ENCODE measurements around the gene TNS2.

GRCh38 chr12:53044896-53045695 lies 4.8 kb upstream of the TNS2 start:
- no peak for TF ChIP-seq KLF1 (tag by site-specific recombination; IDR thresholded peaks at IDR 0.05)
- no peak for TF ChIP-seq CTCF (tag by site-specific recombination; IDR thresholded peaks at IDR 0.05)
- no peak for TF ChIP-seq ZBTB10 (tag by site-specific recombination; IDR thresholded peaks at IDR 0.05)
- no peak for TF ChIP-seq ZBTB8A (tag by site-specific recombination; IDR thresholded peaks at IDR 0.05)
- TF ChIP-seq ZNF341 (tag by site-specific recombination; IDR thresholded peaks at IDR 0.05; ENCODE audit: low read depth) = no peak
- TF ChIP-seq ZNF513 (tag by site-specific recombination; IDR thresholded peaks at IDR 0.05) = no peak
- no peak for TF ChIP-seq ZNF24 (tag by site-specific recombination; IDR thresholded peaks at IDR 0.05)
- no peak for TF ChIP-seq ZBTB7A (tag by site-specific recombination; IDR thresholded peaks at IDR 0.05; ENCODE audit: low read depth)
- TF ChIP-seq ZNF146 (tag by site-specific recombination; IDR thresholded peaks at IDR 0.05) = no peak
- TF ChIP-seq HOXA7 (CRISPR knock-in tag; IDR thresholded peaks at IDR 0.05; ENCODE audit: borderline replicate concordance) = no peak
- no peak for TF ChIP-seq ZNF792 (tag by site-specific recombination; IDR thresholded peaks at IDR 0.05)
- TF ChIP-seq TSHZ1 (tag by site-specific recombination; IDR thresholded peaks at IDR 0.05; ENCODE audit: borderline replicate concordance) = no peak
- no peak for TF ChIP-seq ZNF514 (tag by site-specific recombination; IDR thresholded peaks at IDR 0.05)
- no peak for TF ChIP-seq AEBP2 (tag by site-specific recombination; IDR thresholded peaks at IDR 0.05; ENCODE audit: borderline replicate concordance)
